ENCODE data around the gene NFATC3.
"Not testable (repeated sequence)": the region's sequence is repeated elsewhere in the genome, so short reads cannot be mapped to it uniquely, and the experiment has no call there.

Gene NFATC3

DNA sequence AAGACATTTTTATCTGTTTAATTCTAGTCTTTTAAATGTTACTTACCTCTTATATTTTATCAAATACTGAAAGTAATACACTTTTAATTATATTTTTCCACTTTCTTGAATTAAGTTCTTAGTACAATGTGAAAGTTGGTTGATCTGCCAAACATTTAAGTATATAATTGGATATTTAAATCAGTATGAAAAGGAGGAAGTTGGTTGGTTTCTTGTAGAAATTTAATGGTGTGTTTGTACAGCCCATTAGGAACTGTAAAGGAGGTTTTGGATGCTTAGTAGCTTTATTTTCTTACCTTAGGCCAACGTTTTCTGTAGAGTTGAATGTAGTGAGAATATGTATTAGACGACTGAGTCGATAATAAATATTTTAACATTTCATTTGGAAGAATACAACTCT lies 5.4 kb downstream of the NFATC3 start:
- DNase-seq = no peak

DNA sequence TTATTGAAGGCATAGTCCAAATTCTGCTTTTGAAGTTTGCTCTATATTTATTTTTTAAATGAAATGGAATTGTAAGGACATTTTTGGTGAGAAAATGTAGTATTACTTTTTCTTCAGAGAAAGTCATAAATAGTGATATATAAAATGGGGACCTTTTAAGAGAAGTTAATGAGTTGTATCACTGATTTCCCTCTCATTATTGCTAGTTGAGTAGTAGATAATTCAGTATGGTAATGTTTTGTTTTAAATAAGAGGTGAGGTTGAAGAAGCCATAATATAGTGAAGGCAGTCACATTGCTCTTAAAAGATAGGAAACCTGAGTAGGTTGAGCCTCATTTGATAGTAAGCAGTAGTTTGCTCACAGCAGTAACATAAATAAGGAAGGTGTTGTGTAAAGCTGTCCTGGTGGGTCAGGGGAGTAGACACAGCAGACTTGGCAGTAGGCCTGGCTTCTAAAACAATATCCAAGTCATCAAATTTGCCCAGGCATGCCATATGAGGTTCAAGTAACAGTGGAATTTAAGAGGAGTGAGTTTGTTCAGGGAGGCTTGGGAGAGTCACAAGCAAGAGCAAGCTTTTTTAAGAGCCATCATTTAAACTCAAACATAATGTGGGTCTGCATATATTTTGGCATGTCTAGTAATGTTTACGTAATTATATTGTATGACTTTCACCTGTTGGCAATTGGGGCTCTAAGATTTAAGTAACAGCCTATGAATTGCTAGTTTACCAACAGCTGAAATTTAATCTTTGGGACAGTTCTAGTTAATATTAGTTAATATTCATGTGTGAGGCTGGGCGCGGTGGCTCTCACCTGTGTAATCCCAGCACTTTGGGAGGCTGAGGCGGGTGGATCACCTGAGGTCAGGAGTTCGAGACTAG lies 6.5 kb downstream of the NFATC3 start:
- peak; percentile 69 for DNase-seq

DNA sequence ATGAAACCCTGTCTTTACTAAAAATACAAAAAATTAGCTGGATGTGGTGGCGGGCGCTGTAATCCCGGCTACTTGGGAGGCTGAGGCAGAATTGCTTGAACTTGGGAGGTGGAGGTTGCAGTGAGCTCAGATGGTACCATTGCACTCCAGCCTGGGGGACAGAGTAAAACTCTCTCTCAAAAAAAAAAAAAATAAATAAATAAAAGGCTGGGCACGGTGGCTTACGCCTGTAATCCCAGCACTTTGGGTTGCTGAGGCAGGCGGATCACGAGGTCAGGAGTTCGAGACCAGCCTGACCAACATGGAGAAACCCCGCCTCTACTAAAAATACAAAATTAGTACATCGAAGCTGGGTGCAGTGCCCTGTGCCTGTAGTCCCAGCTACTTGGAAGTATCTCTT lies 7.1 kb downstream of the NFATC3 start:
- DNase-seq = not testable (repeated sequence)

DNA sequence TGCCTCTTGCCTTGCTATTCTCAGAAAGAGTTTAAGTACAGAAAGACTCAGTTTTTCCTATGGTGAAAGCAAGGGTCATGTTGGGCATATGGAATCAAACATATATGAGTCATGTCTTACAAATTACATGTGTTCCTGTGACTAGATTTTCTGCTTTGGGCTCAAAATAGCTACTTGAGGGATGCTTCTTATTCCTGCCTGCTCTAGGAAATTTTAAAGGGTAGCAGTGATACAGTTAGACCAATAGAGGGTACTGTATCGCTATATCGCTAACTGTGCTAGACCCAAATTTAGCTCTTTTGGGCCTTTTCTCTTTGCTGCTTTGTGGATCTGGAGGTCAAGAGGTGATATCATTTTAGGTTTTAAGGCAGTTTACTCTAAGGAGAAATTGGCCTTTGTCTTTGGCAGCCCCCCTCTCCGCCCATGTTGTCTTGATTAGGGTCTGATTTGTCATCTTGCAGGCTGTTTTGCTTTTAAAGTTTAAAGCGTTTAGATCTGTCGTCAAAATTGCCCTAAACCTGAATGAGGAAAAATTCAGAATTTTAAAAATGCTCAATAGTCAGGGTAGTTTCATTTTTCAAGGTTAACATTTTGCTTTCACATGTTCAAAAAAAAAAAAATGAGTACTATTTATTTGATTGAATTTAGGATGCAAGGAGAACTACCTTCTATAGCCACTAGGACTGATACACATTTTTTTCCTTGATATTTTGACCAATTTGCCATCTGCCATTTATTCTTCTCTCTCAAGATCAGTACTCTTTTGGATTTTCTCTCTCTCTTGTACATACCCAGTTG lies 8.8 kb downstream of the NFATC3 start:
- peak; percentile 67 for DNase-seq

DNA sequence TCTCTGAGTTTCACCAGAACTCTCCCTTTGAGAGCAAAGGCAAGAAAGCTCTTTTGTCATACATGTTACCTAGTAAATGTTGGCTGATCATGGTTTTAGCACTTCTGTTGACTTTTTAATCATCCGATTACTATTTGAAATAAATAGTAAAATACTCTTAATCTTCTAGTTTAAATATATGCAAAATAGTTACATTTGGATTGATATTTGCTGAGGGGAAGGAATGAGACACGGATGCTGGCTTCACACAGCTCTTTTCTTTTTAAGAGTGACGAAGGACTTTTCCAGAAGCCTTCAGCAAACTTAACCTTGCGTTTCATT lies 9.4 kb downstream of the NFATC3 start:
- DNase-seq = no peak

DNA sequence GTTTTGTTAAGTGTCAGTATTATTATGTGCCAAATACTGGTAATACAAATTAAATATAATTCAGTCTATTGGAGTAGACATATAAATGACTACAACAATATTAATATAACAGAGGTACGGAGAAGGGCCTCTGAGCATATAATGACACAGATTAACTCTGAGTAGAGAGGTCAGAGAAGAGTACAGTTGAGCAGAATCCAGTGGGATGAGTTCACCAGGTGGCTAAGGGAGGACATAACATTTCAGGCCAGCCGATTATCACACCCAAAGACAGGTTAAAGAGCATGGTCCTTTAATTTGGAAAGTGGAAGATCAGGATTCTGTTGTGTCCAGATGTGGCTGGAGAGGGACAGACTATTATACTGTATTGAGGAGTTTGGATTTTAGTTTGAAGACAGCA lies 11.3 kb downstream of the NFATC3 start:
- no peak for DNase-seq

DNA sequence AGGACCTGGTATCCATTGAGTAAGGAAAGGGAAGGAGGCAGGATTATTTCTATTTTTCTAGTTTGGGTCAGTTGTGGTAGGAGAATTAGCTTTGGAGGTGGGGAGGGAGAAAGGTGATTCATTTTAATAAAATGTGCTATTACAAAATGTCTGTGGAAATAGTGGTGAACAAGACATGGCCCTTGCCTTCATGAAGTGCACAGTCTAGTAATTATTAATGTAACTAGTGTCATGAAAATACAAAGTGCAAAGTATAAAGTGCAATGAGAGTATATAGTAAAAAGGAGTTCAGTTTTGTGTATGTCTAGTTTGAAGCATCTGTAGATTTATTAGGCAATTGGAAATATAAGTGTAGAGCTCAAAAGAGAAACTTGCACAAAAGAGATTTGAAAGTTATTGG lies 11.9 kb downstream of the NFATC3 start:
- DNase-seq = no peak

DNA sequence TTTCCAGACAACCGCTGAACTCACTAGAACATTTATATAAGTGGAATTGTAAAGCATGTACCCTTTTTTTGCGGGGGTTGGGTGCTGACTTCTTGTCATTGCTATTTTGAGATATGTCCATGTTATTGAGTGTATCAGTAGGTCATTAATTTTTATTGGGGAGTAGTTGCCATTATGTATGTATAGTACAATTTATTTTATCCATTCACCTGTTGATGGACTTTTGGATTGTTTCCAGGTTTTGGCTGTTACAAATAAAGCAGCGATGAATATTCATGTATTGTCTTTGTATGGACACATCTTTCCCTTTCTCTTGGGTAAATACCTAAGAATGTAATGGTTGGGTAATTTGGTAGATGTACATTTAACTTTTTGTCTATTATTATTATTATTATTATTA lies 12.7 kb downstream of the NFATC3 start:
- no peak for DNase-seq

DNA sequence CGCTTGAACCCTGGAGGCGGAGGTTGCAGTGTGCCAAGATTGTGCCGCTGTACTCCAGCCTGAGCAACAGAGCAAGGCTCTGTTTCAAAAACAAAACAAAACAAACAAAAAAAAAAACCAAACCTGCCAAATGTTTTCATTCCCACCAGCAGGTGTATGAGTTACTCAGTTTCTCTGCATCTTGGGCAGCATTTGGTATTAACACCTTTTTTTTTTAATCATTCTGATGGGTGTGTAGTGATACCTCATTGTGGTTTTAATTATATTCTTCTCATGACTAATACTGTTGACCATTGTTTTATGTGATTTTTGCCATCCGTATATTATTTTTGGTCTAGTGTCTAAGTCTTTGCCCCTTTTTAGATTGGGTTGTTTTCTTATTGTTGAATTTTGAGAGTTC lies 15.3 kb downstream of the NFATC3 start:
- no peak for DNase-seq

DNA sequence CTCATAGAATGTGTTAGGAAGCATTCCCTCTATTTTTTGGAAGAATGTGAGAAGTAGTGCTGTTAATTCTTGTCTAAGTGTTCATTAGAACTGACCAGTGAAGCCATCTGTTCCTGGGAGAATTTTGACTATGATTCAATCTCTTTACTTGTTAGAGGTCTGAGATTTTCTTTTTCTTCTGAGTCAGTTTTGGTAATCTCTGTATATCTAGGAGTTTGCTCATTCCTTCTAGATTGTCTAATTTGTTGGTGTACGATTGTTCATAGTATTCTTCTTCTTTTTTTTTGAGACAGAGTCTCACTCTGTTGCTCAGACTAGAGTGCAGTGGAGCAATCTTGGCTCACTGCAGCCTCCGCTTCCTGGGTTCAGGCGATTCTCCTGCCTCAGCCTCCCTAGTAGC lies 20.4 kb downstream of the NFATC3 start:
- no peak for DNase-seq

DNA sequence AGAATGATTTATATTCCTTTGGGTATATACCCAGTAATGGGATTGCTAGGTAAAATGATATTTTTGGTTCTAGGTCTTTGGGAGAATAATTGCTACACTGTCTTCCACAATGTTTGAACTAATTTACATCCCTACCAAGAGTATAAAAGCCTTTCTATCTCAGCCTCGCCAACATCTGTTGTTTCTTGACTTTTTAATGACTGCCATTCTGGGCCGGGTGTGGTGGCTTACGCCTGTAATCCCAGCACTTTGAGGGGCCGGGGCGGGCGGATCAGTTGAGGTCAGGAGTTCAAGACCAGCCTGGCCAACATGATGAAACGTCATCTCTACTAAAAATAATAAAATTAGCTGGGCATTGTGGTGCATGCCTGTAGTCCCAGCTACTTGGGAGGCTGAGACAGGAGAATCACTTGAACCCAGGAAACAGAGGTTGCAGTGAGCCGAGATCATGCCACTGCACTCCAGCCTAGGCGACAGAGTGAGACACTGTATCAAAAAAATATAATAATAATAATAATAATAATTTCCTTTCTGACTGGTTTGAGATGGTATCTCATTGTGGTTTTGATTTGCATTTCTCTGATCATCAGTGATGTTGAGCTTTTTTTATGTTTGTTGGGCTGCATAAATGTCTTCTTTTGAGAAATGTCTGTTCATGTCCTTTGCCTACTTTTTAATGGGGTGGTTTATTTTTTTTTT lies 22.2 kb downstream of the NFATC3 start:
- DNase-seq = not testable (repeated sequence)

DNA sequence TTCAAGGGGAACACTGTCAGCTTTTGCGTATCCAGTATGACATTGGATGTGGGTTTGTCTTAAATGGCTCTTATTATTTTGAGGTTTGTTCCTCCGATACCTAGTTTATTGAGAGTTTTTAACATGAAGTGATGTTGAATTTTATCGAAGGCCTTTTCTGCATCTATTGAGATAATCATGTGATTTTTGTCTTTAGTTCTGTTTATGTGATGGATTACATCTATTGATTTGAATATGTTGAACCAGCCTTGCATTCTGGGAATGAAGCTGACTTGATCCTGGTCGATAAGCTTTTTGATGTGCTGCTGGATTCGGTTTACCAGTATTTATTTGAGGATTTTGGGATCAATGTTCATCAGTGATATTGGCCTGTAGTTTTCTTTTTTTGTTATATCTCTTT lies 24.0 kb downstream of the NFATC3 start:
- DNase-seq = not testable (repeated sequence)

DNA sequence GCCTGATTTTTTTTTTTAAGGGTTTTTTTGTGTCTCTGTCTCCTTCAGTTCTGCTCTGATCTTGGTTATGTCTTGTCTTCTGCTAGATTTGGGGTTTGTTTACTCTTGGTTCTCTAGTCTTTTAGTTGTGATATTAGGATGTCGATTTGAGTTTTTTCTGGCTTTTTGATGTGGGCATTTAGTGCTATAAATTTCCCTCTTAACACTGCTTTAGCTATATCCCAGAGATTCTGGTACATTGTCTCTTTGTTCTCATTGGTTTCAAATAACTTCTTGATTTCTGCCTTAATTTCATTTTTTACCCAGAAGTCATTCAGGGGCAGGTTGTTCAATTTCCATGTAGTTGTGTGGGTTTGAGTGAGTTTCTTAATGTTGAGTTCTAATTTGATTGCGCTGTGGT lies 25.4 kb downstream of the NFATC3 start:
- DNase-seq = not testable (repeated sequence)

DNA sequence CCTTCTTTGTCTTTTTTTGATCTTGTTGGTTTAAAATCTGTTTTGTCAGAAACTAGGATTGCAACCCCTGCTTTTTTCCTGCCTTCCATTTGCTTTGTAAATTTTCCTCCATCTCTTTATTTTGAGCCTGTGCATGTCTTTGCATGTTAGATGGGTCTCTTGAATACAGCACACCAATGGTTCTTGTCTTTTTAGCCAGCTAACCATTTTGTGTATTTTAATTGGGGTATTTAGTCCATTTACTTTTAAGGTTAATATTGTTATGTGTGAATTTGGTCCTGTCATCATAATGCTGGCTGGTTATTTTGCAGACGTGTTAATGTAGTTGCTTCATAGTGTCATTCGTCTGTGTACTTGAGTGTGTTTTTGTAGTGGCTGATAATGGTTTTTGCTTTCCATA lies 26.2 kb downstream of the NFATC3 start:
- no peak for DNase-seq

DNA sequence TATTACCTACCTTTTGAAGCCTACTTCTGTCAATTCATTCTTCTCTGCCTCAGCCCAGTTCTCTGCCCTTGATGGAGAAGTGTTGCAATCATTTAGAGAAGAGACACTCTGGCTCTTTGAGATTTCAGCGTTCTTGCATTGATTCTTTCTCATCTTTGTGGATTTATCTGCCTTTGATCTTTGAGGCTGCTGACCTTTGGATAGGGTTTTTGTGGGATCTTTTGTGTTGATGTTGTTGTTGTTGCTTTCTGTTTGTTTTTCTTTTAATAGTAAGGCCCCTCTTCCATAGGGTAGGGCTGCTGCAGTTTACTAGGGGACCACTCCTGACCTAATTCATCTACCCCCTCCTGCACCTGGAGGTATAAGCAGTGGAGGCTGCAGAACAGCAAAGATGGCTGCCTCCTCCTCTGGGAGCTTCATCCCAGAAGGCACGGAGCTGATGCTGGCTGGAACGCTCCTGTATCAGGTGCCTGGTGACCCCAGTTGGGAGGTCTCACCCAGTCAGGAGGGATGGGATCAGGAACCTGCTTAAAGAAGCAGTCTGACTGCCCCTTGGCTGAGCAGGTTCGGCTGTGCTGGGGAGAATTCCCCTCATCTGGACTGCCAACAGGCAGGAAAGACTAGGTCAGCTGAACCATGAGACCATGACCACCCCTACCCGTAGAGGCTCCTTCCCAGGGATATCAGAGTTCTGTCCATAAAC lies 28.0 kb downstream of the NFATC3 start:
- no peak for DNase-seq

DNA sequence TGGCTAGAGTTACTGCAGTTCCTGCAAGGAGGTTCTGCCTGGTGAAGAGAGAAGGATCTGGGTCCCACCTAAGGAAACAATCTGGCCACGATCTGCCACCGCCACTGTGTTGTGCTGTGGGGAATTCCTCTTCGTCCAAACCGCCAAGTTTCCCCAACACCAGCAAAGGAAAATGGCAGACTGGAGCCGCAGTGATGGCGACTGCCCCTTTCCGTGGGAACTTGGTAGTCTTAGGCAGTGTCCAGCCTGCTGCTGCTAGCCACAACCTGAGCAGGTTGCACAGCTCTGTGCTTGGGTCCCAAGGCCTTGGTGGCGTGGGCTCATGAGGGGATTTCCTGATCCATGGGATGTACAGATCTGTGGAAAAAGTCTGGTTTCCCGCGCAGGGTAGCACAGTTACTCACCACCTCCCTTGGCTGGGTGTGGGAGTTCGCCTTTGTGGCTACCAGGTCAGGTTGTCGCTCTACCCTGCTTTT lies 28.6 kb downstream of the NFATC3 start:
- no peak for DNase-seq

DNA sequence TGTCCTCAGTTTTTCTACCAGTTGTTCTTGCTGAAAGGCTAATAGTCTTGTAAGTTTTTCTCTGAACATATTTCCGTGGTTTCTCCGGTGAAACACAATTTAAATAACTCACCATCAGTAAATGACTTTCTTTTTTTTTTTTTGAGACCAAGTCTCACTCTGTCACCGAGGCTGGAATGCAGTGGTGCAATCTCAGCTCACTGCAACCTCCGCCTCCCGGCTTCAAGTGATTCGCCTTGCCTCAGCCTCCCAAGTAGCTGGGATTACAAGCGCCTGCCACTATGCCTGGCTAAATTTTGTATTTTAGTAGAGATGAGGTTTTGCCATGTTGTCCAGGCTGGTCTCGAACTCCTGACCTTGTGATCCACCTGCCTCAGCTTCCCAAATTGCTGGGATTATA lies 29.8 kb downstream of the NFATC3 start:
- not testable (repeated sequence) for DNase-seq

DNA sequence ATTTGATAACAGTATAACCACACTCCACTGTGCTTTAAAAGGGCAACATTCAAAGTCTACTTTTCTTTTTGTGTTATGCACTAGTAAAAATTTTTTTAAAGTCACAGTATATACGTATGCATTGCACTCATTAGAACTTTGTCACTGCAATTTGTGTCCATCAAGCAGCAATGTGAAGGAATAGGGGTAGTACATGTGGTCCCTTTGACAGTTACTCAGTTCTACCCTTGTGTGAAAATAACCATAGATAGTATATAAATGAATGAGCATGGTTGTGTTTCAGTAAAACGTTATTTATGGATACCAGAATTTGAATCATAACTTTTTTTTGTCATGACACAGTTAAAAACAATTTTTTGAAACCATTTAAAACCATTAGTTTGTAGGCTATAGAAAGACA lies 30.7 kb downstream of the NFATC3 start:
- DNase-seq = no peak

DNA sequence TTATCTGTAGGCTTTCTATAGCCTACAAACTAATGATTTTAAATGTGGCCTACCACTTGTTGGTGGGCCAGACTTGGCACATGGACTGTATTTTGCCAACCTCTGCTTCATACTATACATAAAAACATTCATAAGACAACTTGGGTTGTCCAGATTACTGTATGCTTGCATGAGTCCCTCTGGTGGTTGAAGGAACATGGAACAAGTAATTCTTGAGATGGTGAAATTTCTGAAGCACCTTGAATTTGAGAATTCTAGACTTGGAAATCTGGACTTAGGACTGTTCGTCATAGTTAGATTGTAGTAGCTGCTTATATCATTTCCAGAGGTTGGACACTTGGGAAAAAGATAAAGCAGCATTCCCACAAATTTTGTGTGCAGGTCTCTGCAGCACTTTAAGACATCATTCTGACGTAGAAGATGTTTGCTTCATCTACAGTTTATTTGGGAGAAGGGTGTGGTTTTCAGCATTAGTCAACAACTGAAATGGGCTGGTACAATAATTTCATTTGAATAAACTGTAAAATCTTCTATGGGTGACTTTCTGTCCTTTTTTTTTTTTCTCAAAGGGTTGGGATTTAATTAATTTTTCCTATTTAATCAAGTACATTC lies 31.2 kb downstream of the NFATC3 start:
- DNase-seq = peak; percentile 69

DNA sequence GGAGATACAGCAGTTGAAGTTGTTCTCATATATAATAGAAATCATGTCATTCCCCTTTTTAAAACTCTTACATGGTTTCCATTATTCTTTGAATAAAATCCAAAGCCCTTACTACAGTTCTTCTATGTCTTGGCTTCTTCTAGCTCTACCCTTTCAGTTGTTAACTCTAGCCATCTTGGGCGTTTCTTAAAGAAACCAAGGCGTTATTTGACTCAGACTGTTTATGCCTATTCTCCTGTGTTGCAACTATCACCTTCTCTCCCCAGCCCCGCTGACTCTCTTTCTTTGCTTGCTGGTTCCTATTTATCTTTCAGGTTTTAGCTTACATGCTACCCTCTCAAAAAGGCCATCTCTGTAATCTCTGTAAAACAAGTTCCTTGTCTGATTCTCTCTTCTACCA lies 32.7 kb downstream of the NFATC3 start:
- no peak for DNase-seq

DNA sequence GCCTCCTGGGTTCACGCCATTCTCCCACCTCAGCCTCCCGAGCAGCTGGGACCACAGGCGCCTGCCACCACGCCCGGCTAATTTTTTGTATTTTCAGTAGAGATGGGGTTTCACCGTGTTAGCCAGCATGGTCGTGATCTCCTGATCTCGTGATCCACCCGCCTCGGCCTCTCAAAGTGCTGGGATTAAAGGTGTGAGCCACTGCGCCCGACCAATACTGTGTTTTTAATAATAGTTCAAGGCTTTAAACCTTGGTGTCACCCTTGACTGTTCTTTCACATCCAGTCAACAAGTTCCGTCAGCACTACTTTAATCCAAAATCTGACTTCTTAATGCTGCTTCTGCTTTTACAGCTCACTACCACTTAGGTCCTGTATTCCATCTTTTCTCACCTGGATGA lies 33.8 kb downstream of the NFATC3 start:
- not testable (repeated sequence) for DNase-seq

DNA sequence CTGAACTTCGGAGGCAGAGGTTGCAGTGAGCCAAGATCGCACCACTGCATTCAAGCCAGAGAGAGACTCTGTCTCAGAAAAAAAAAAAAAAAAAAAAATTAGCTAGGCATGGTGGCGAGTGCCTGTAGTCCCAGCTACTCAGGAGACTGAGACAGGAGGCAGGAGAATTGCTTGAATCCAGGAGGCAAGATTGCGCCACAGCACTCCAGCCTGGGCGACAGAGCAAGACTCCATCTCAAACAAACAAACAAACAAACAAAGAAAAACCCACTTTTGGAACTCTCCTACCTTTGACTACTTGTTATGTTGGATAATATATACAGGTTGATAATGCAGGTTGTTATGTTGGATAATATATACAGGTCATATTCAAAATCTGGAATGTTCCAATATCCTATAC lies 35.3 kb downstream of the NFATC3 start:
- DNase-seq = not testable (repeated sequence)

DNA sequence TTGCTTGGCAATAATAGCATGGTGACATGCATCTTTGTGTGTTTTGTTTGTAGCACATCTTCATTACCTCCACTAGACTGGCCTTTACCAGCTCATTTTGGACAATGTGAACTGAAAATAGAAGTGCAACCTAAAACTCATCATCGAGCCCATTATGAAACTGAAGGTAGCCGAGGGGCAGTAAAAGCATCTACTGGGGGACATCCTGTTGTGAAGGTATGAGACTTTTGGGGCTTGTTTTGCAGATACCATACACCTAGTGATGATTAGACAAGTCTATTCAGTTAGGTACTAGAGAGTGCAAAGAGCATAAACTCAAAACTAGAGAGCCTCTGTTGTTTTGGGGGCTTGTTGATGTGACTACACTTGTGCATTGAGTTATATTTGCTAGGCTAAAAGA lies 41.2 kb downstream of the NFATC3 start:
- no peak for DNase-seq
